22Rv1 (cell line): ENCODE measurements around the gene ITGAD.

Experiments
- H3K27ac ChIP-seq: fragments of 450-650 bp; 2 replicates; pipeline ENCODE4 v1.5.1; 2017
- CTCF ChIP-seq: fragments of 450-650 bp; IDR thresholded peaks from 2 replicates; pipeline ENCODE4 v1.5.1; 2017; ENCODE audit warnings: mild to moderate bottlenecking
- ZFX ChIP-seq: fragments of 450-650 bp; IDR thresholded peaks from 2 replicates; pipeline ENCODE4 v1.6.1; 2017; ENCODE audit warnings: antibody characterized with exemption, borderline replicate concordance

Gene ITGAD

GRCh38 chr16:31393056-31393455 is at the start of gene ITGAD:
Gene ITGAD, plus strand, starts transcription at chr16:31393335. Its CDS starts 26 bp downstream, at chr16:31393361.
- no peak within 1 kb of the TSS for H3K27ac ChIP-seq
- no peak for TF ChIP-seq ZFX
- TF ChIP-seq CTCF: no peak

- TF ChIP-seq CTCF (no peak), ZFX (no peak)
- H3K27ac ChIP-seq: no peak overlapping the region
Observed at GRCh38 chr16:31344712-31345111, 48.4 kb upstream of the ITGAD start.

- no peak overlapping the region for H3K27ac ChIP-seq
- TF ChIP-seq ZFX: no peak
- TF ChIP-seq CTCF: no peak
Observed at GRCh38 chr16:31347445-31347844, 45.7 kb upstream of the ITGAD start.

GRCh38 chr16:31348579-31348978 is 44.6 kb upstream of the ITGAD start:
- no peak overlapping the region for H3K27ac ChIP-seq
- TF ChIP-seq ZFX (no peak), CTCF (no peak)

- H3K27ac ChIP-seq: no peak overlapping the region
- TF ChIP-seq ZFX (no peak), CTCF (no peak)
Observed at GRCh38 chr16:31350275-31351005, 42.7 kb upstream of the ITGAD start.

- H3K27ac ChIP-seq: no peak overlapping the region
- TF ChIP-seq ZFX: no peak
- TF ChIP-seq CTCF: no peak
Observed at GRCh38 chr16:31351246-31351941, 41.7 kb upstream of the ITGAD start.

- H3K27ac ChIP-seq: no peak overlapping the region
- no peak for TF ChIP-seq CTCF
- TF ChIP-seq ZFX: no peak
Observed at GRCh38 chr16:31351942-31352325, 41.2 kb upstream of the ITGAD start.
